ENCODE data around the gene TMEM150A.
"Not testable (repeated sequence)": the region's sequence is repeated elsewhere in the genome, so short reads cannot be mapped to it uniquely, and the experiment has no call there.

DNA sequence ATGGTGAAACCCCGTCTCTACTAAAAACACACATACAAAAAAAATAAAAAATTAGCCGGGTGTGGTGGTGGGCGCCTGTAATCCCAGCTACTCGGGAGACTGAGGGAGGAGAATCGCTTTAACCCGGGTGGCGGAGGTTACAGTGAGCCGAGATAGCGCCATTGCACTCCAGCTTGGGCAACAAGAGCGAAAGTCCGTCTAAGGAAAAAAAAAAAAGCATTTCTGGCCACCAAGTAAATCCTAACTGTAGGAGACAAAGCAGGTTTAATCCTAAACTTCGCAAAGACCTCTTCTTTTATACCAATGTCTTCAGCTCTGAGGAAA is 42.1 kb downstream of the TMEM150A start:
- TF ChIP-seq, protein P1, sequence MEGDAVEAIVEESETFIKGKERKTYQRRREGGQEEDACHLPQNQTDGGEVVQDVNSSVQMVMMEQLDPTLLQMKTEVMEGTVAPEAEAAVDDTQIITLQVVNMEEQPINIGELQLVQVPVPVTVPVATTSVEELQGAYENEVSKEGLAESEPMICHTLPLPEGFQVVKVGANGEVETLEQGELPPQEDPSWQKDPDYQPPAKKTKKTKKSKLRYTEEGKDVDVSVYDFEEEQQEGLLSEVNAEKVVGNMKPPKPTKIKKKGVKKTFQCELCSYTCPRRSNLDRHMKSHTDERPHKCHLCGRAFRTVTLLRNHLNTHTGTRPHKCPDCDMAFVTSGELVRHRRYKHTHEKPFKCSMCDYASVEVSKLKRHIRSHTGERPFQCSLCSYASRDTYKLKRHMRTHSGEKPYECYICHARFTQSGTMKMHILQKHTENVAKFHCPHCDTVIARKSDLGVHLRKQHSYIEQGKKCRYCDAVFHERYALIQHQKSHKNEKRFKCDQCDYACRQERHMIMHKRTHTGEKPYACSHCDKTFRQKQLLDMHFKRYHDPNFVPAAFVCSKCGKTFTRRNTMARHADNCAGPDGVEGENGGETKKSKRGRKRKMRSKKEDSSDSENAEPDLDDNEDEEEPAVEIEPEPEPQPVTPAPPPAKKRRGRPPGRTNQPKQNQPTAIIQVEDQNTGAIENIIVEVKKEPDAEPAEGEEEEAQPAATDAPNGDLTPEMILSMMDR (conservative IDR thresholded peaks at IDR 0.05; ENCODE audit: low read depth, low read length), result not testable (repeated sequence)
- TF ChIP-seq POLR2A, CEBPB (IDR thresholded peaks at IDR 0.05; ENCODE audit: low read depth, low read length): not testable (repeated sequence)
- TF ChIP-seq, protein P2, sequence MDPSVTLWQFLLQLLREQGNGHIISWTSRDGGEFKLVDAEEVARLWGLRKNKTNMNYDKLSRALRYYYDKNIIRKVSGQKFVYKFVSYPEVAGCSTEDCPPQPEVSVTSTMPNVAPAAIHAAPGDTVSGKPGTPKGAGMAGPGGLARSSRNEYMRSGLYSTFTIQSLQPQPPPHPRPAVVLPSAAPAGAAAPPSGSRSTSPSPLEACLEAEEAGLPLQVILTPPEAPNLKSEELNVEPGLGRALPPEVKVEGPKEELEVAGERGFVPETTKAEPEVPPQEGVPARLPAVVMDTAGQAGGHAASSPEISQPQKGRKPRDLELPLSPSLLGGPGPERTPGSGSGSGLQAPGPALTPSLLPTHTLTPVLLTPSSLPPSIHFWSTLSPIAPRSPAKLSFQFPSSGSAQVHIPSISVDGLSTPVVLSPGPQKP (IDR thresholded peaks at IDR 0.05; ENCODE audit: borderline replicate concordance, low read depth, low read length), result not testable (repeated sequence)

Measured in IMR-90 (cell line).